ENCODE data around the gene LCE2A. TPM values are rescaled to one million over a fixed set of nuclear protein-coding genes. Genes with fewer than 3 reads are reported as not detected.
A peak's percentile ranks its signal among the peaks of the same experiment; 100 is the strongest.
"Not testable (repeated sequence)": the region's sequence is repeated elsewhere in the genome, so short reads cannot be mapped to it uniquely, and the experiment has no call there.

Gene LCE2A
- not detected for total RNA-seq
- polyA plus RNA-seq, result not detected
- long read RNA-seq, donor 1, result 0 reads
- long read RNA-seq, donor 2, result 0 reads
- long read RNA-seq, donor 3, result 0 reads
- long read RNA-seq, donor 4, result 0 reads

DNA sequence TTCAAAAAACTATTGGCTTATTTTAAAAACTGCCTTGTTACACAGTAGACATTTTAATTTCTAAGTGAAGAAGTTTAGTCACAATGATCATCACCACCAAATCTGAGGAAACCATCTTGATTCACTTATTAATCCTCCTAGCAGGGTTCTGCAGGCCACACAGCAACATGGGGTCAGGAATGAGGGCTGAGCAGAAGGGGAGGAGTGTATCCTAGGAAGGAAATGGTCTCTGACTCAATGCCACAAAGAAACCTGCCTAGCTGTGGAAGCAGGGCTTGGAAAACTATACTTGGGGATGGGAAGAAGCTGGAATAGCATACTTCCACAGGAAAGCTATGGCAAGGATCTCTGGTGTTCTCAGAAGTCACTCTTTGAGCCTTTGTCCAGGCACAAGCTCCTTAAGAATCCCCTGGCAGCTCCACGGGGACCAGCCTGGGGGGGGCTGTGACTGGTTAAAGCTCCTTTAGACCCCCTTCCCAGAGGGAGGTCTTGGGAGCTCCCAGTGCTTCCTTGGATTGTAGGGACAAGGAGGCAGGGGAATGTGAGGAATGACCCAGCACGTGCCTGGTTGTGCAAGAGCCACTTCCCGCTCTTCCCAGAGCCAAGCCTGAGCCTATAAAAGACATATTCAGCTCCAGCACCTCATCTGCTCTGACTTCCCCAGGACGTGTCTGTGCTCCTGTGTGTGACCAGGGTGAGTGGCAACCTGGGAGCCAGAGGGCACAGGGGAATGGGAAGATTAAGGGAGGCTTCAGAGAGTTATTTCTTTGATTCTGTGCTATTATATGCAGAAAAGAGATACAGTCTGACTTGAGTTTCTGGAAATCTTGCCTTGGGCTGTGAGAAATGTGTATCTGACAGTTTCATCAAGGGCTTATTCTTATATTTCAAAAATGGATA is at the start of gene LCE2A:
TSS of gene LCE2A (plus strand) at position 645 of the 900 bp plus-strand sequence. CDS start 557 bp downstream, outside the sequence.
- ATAC-seq, result no peak

DNA sequence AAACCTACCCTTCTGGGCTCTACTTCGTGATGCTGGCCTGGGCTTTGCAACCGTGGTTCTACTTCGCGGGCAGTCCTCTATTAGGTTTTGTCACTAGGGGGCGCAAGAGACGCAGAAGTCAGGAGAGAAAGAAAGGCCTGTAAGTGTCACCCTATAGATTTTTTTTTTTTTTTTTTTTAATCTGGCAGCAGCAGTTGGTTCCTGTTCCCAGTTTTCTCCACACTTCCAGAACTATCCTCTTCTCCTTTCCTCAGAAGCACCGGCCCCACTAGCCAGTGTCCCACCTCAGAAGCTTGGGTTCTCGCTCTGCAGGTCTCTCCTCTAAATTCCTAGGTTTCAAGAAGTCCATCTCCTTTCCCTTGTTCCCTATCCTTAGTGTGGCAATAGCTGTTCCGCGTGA is 44.0 kb upstream of the LCE2A start:
- intact Hi-C loops (cut with DNase I), result no loop called here
- DNase-seq (no peak), ATAC-seq (no peak)
- 30% methylated on average over 10 of the region's 10 CpGs for WGBS
- no peak overlapping the region for H3K27ac ChIP-seq (ENCODE audit: low read length)
- H3K4me1 ChIP-seq (ENCODE audit: control insufficient read depth, insufficient read depth, low read length), result no peaks in the 10 kb centered on the region
- H3K27me3 ChIP-seq (ENCODE audit: control insufficient read depth, insufficient read depth), result no peaks in the 10 kb centered on the region
- H3K9me3 ChIP-seq (ENCODE audit: control insufficient read depth, low read length), result no peaks in the 10 kb centered on the region
- H3K4me3 ChIP-seq (ENCODE audit: low read length), result no peak overlapping the region

More for the DNA sequence above, at the start of gene LCE2A:
- Histone ChIP-seq H3K9me3 (ENCODE audit: control insufficient read depth, low read length) (no peaks in the 10 kb centered on the region), H3K4me3 (ENCODE audit: low read length) (no peak within 1 kb of the TSS), H3K4me1 (ENCODE audit: control insufficient read depth, insufficient read depth, low read length) (no peaks in the 10 kb centered on the region), H3K27ac (ENCODE audit: low read length) (no peak within 1 kb of the TSS), H3K27me3 (ENCODE audit: control insufficient read depth, insufficient read depth) (no peaks in the 10 kb centered on the region)
- no peak for DNase-seq
- intact Hi-C loops (cut with DNase I), result no loop called here
- WGBS, result 53% methylated on average over 4 of the region's 4 CpGs

GRCh38 chr1:152656459-152656858 is 41.7 kb upstream of the LCE2A start:
- Histone ChIP-seq H3K4me3 (ENCODE audit: low read length) (no peak overlapping the region), H3K27me3 (ENCODE audit: control insufficient read depth, insufficient read depth) (no peaks in the 10 kb centered on the region), H3K9me3 (ENCODE audit: control insufficient read depth, low read length) (no peaks in the 10 kb centered on the region), H3K27ac (ENCODE audit: low read length) (no peak overlapping the region), H3K4me1 (ENCODE audit: control insufficient read depth, insufficient read depth, low read length) (no peaks in the 10 kb centered on the region)
- 66% methylated on average over 2 of the region's 2 CpGs for WGBS
- ATAC-seq (no peak), DNase-seq (no peak)
- intact Hi-C loops (cut with DNase I), result no loop called here

DNA sequence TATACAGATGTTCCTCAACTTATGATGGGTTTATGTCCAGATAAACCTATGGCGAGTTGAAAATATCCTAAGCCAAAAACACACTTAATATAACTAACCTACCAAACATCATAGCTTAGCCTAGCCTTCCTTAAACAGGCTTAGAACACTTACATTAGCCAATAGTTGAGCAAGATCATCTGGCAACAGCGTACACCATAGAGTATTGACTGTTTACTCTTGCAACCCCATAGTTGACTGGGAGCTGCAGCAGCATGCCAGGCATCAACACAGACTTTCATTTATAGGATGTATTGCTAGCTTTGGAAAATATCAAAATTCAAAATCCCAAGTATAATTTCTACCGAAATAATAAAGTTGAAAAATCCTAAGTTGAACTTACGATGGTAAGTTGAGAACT is 40.5 kb upstream of the LCE2A start:
- H3K4me3 ChIP-seq (ENCODE audit: low read length), result no peak overlapping the region
- H3K4me1 ChIP-seq (ENCODE audit: control insufficient read depth, insufficient read depth, low read length), result no peaks in the 10 kb centered on the region
- H3K27me3 ChIP-seq (ENCODE audit: control insufficient read depth, insufficient read depth), result no peaks in the 10 kb centered on the region
- no peak overlapping the region for H3K27ac ChIP-seq (ENCODE audit: low read length)
- ATAC-seq (no peak), DNase-seq (no peak)
- H3K9me3 ChIP-seq (ENCODE audit: control insufficient read depth, low read length), result no peaks in the 10 kb centered on the region
- intact Hi-C loops (cut with DNase I), result no loop called here
- 78% methylated on average over 4 of the region's 4 CpGs for WGBS

DNA sequence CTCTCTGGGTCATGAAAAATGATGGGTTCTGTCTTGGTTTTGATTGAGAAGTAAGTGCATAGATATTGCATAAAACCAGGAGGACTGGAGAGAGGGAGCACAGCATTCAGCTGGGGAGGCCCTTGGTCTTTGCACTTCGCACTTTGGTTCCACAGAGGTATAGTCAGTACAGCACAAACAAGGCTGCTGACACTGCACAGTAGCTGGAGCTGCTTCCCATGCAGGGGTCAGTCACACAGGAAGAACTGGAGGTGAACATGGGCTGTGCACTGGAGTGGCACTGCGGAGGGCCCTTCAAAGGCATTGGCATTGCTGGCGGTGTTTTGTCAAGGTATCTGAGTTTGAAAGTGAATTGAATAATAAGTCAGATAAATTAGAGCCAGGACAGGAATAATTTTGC is 39.5 kb upstream of the LCE2A start:
- DNase-seq, result no peak
- Histone ChIP-seq H3K27me3 (ENCODE audit: control insufficient read depth, insufficient read depth) (no peaks in the 10 kb centered on the region), H3K27ac (ENCODE audit: low read length) (no peak overlapping the region), H3K4me3 (ENCODE audit: low read length) (no peak overlapping the region), H3K9me3 (ENCODE audit: control insufficient read depth, low read length) (no peaks in the 10 kb centered on the region), H3K4me1 (ENCODE audit: control insufficient read depth, insufficient read depth, low read length) (no peaks in the 10 kb centered on the region)
- intact Hi-C loops (cut with DNase I), result no loop called here
- no peak for ATAC-seq
- 82% methylated on average over 3 of the region's 3 CpGs for WGBS

- no peaks in the 10 kb centered on the region for H3K4me1 ChIP-seq (ENCODE audit: control insufficient read depth, insufficient read depth, low read length)
- no peak for ATAC-seq
- H3K9me3 ChIP-seq (ENCODE audit: control insufficient read depth, low read length), result no peaks in the 10 kb centered on the region
- H3K27ac ChIP-seq (ENCODE audit: low read length), result no peak within 1 kb of the TSS
- WGBS, result 63% methylated on average over 3 of the region's 3 CpGs
- intact Hi-C loops (cut with DNase I), result no loop called here
- H3K4me3 ChIP-seq (ENCODE audit: low read length), result no peak within 1 kb of the TSS
- no peaks in the 10 kb centered on the region for H3K27me3 ChIP-seq (ENCODE audit: control insufficient read depth, insufficient read depth)
- DNase-seq, result no peak
Measured at GRCh38 chr1:152663098-152663497, 35.0 kb upstream of the LCE2A start, which contains the start of gene LCE2D. Gene LCE2D, plus strand, starts transcription at chr1:152663380. Its CDS starts 726 bp downstream, at chr1:152664106.

- ATAC-seq; H3K9me3 ChIP-seq (ENCODE audit: control insufficient read depth, low read length); intact Hi-C loops (cut with DNase I); H3K27me3 ChIP-seq (ENCODE audit: control insufficient read depth, insufficient read depth); H3K27ac ChIP-seq (ENCODE audit: low read length); H3K4me3 ChIP-seq (ENCODE audit: low read length); H3K4me1 ChIP-seq (ENCODE audit: control insufficient read depth, insufficient read depth, low read length); DNase-seq: not testable (repeated sequence)
- 86% methylated on average over 1 of the region's 1 CpG for WGBS
Measured at GRCh38 chr1:152666171-152666570, 32.0 kb upstream of the LCE2A start.

DNA sequence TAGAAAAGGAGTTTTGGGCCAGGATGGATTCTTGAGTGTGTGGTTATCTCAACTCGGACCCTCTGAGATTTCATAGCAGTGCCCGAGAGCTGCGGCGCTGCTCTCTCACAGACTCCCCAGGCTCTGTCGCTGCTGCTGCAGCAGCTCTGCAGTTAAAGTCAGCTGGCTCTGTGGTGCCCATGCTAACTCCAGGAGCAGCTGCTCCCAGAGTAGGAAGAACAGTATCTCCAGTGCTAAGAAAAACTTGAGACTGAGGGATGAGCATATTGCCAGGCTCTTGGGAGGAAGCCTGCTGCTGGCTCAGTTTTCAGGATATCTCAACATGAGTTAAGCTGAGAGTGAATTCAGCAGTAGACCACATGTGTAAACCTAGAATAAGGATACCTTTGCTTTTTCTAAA is 30.5 kb upstream of the LCE2A start:
- intact Hi-C loops (cut with DNase I), result no loop called here
- Histone ChIP-seq H3K27ac (ENCODE audit: low read length) (no peak overlapping the region), H3K4me3 (ENCODE audit: low read length) (no peak overlapping the region), H3K9me3 (ENCODE audit: control insufficient read depth, low read length) (no peaks in the 10 kb centered on the region), H3K27me3 (ENCODE audit: control insufficient read depth, insufficient read depth) (no peaks in the 10 kb centered on the region), H3K4me1 (ENCODE audit: control insufficient read depth, insufficient read depth, low read length) (no peaks in the 10 kb centered on the region)
- ATAC-seq (no peak), DNase-seq (no peak)
- WGBS, result 82% methylated on average over 5 of the region's 5 CpGs

- Histone ChIP-seq H3K4me1 (ENCODE audit: control insufficient read depth, insufficient read depth, low read length) (no peaks in the 10 kb centered on the region), H3K4me3 (ENCODE audit: low read length) (no peak overlapping the region), H3K27me3 (ENCODE audit: control insufficient read depth, insufficient read depth) (peaks cover 2% of the 10 kb centered on the region), H3K9me3 (ENCODE audit: control insufficient read depth, low read length) (no peaks in the 10 kb centered on the region), H3K27ac (ENCODE audit: low read length) (no peak overlapping the region)
- ATAC-seq, result no peak
- no peak for DNase-seq
- intact Hi-C loops (cut with DNase I), result no loop called here
- 45% methylated on average over 2 of the region's 2 CpGs for WGBS
Measured at GRCh38 chr1:152673016-152673415, 25.1 kb upstream of the LCE2A start.

GRCh38 chr1:152674983-152675382 is 23.2 kb upstream of the LCE2A start, which contains the start of gene LCE2C:
Gene LCE2C, plus strand, starts transcription at chr1:152675279. Its CDS starts 737 bp downstream, at chr1:152676016.
- intact Hi-C loops (cut with DNase I); ATAC-seq: not testable (repeated sequence)

GRCh38 chr1:152679459-152679858 is 18.7 kb upstream of the LCE2A start:
- 66% methylated on average over 6 of the region's 6 CpGs for WGBS
- DNase-seq (no peak), ATAC-seq (peak in 1 of 2 donors; percentile 72)
- H3K27ac ChIP-seq (ENCODE audit: low read length), result no peak overlapping the region
- no peaks in the 10 kb centered on the region for H3K9me3 ChIP-seq (ENCODE audit: control insufficient read depth, low read length)
- H3K4me3 ChIP-seq (ENCODE audit: low read length), result no peak overlapping the region
- H3K4me1 ChIP-seq (ENCODE audit: control insufficient read depth, insufficient read depth, low read length), result no peaks in the 10 kb centered on the region
- intact Hi-C loops (cut with DNase I), result no loop called here
- peaks cover 2% of the 10 kb centered on the region for H3K27me3 ChIP-seq (ENCODE audit: control insufficient read depth, insufficient read depth)

More at GRCh38 chr1:152674983-152675382, 23.2 kb upstream of the LCE2A start, which contains the start of gene LCE2C:
- 59% methylated on average over 3 of the region's 3 CpGs for WGBS
- not testable (repeated sequence) for H3K27me3 ChIP-seq (ENCODE audit: control insufficient read depth, insufficient read depth); H3K4me3 ChIP-seq (ENCODE audit: low read length); H3K27ac ChIP-seq (ENCODE audit: low read length); DNase-seq; H3K4me1 ChIP-seq (ENCODE audit: control insufficient read depth, insufficient read depth, low read length); H3K9me3 ChIP-seq (ENCODE audit: control insufficient read depth, low read length)

All from right cardiac atrium (tissue), 5 donors.